IMR-90 (cell line): Measurements from ENCODE around the gene PIK3R4. TPM values are rescaled to one million over a fixed set of nuclear protein-coding genes. Genes with fewer than 3 reads are reported as not detected.

ENCODE experiments used
- ATAC-seq: fragments of 200-7000 bp; cut with Tn5 transposase; 2 replicates; pipeline ENCODE4 v1.9.1; 2020; ENCODE audit warnings: low read depth, mild to moderate bottlenecking, moderate library complexity
- BruUV-seq: library from RNA; stranded (reverse); fragments of 400-500 nt; replicated peaks from 2 replicates; lab custom pipeline; 2021; lab: Mats Ljungman, UMichigan
- CTCF ChIA-PET: fragments of 300-600 bp; formaldehyde crosslinking; extraction: SDS; loops from one replicate; lab custom pipeline; 2021; ENCODE audit warnings: antibody characterized with exemption; lab: Yijun Ruan, JAX
- POLR2A ChIA-PET: fragments of 300-600 bp; sonication (Branson Sonifier 250); formaldehyde crosslinking; loops from one replicate; lab custom pipeline; 2022; ENCODE audit warnings: antibody characterized with exemption; ENCODE audit not compliant: unreplicated experiment; lab: Charles Lee
- DNase-seq: peaks from one replicate; pipeline ENCODE4 v3.0.0; 2013
- H2AFZ ChIP-seq: replicated peaks from 2 replicates; pipeline ENCODE3; 2013; ENCODE audit warnings: low read length, mild to moderate bottlenecking; ENCODE audit not compliant: poor library complexity
- H2AK5ac ChIP-seq: 2 replicates; pipeline ENCODE4 v1.6.1; 2013; ENCODE audit warnings: low read depth, low read length, inconsistent platforms
- H2AK9ac ChIP-seq: replicated peaks from 2 replicates; pipeline ENCODE3; 2013; ENCODE audit warnings: mild to moderate bottlenecking, low read depth, low read length, moderate library complexity; ENCODE audit not compliant: poor library complexity
- H2BK120ac ChIP-seq: 2 replicates; pipeline ENCODE4 v1.6.1; 2013; ENCODE audit warnings: low read depth, low read length, inconsistent platforms
- H2BK15ac ChIP-seq: 3 replicates; pipeline ENCODE4 v1.6.1; 2013; ENCODE audit warnings: low read depth, low read length, inconsistent platforms
- H2BK20ac ChIP-seq: 2 replicates; pipeline ENCODE4 v1.6.1; 2013; ENCODE audit warnings: low read depth, mild to moderate bottlenecking, inconsistent platforms, low read length, moderate library complexity
- H2BK5ac ChIP-seq: 2 replicates; pipeline ENCODE4 v1.6.1; 2013; ENCODE audit warnings: mild to moderate bottlenecking, low read depth, low read length, inconsistent platforms; ENCODE audit not compliant: poor library complexity, severe bottlenecking
- H3K14ac ChIP-seq: replicated peaks from 2 replicates; pipeline ENCODE4 v1.6.1; 2013; ENCODE audit warnings: low read depth, low read length, inconsistent platforms
- H3K18ac ChIP-seq: 2 replicates; pipeline ENCODE4 v1.6.1; 2013; ENCODE audit warnings: low read depth, low read length, control low read depth
- H3K23ac ChIP-seq: 2 replicates; pipeline ENCODE4 v1.6.1; 2013; ENCODE audit warnings: low read depth, low read length, inconsistent platforms
- H3K27ac ChIP-seq: 2 replicates; pipeline ENCODE4 v1.5.1; 2013; ENCODE audit warnings: mild to moderate bottlenecking, control low read depth, low read length; ENCODE audit not compliant: insufficient read depth
- H3K27me3 ChIP-seq: 2 replicates; pipeline ENCODE4 v1.6.1; 2013; ENCODE audit warnings: low read length; ENCODE audit not compliant: control insufficient read depth, insufficient read depth
- H3K36me3 ChIP-seq: 2 replicates; pipeline ENCODE4 v1.6.1; 2013; ENCODE audit warnings: low read length, mixed read lengths; ENCODE audit not compliant: control insufficient read depth, insufficient read depth
- H3K4ac ChIP-seq: 2 replicates; pipeline ENCODE4 v1.6.1; 2013; ENCODE audit warnings: low read depth, low read length, inconsistent platforms
- H3K4me1 ChIP-seq: 2 replicates; pipeline ENCODE4 v1.6.1; 2013; ENCODE audit warnings: low read length, mixed read lengths; ENCODE audit not compliant: control insufficient read depth, insufficient read depth
- H3K4me2 ChIP-seq: 2 replicates; pipeline ENCODE4 v1.6.1; 2013; ENCODE audit warnings: low read depth, mild to moderate bottlenecking, control low read depth, low read length, moderate library complexity
- H3K4me3 ChIP-seq: 2 replicates; pipeline ENCODE4 v1.5.1; 2013; ENCODE audit warnings: low read depth, mild to moderate bottlenecking, control low read depth, low read length, moderate library complexity; ENCODE audit not compliant: insufficient read depth
- H3K56ac ChIP-seq: 2 replicates; pipeline ENCODE4 v1.6.1; 2013; ENCODE audit warnings: low read length, inconsistent platforms; ENCODE audit not compliant: insufficient read depth; ENCODE audit errors: extremely low read depth
- H3K79me1 ChIP-seq, 2 experiments: 2 replicates each; pipeline ENCODE4 v1.6.1; 2013; ENCODE audit warnings: low read length in 2 of 2, inconsistent platforms in 1 of 2, low read depth in 1 of 2
- H3K9ac ChIP-seq: 2 replicates; pipeline ENCODE4 v1.6.1; 2013; ENCODE audit warnings: low read depth, low read length, control low read depth
- H3K9me1 ChIP-seq: 2 replicates; pipeline ENCODE4 v1.6.1; 2013; ENCODE audit warnings: low read length, inconsistent platforms; ENCODE audit not compliant: insufficient read depth
- H3K9me3 ChIP-seq: 2 replicates; pipeline ENCODE4 v1.6.1; 2013; ENCODE audit warnings: low read length; ENCODE audit not compliant: control insufficient read depth, insufficient read depth
- H4K20me1 ChIP-seq: 2 replicates; pipeline ENCODE4 v1.6.1; 2013; ENCODE audit warnings: low read length, inconsistent platforms; ENCODE audit not compliant: insufficient read depth
- H4K5ac ChIP-seq: 2 replicates; pipeline ENCODE4 v1.6.1; 2013; ENCODE audit warnings: mild to moderate bottlenecking, low read depth, low read length, control low read depth
- H4K8ac ChIP-seq, 2 experiments: 2 replicates each; pipeline ENCODE4 v1.6.1; 2013; ENCODE audit warnings: low read depth in 2 of 2, low read length in 2 of 2, control low read depth in 1 of 2, inconsistent platforms in 1 of 2
- H4K91ac ChIP-seq: 2 replicates; pipeline ENCODE4 v1.6.1; 2013; ENCODE audit warnings: low read depth, low read length, inconsistent platforms; ENCODE audit not compliant: insufficient read depth
- BHLHE40 ChIP-seq: fragments of 150-350 bp; IDR thresholded peaks from 2 replicates; pipeline ENCODE4 v1.6.1; 2016; ENCODE audit warnings: mild to moderate bottlenecking, low read depth, low read length
- CEBPB ChIP-seq: IDR thresholded peaks from 2 replicates; pipeline ENCODE4 v1.6.1; 2012; ENCODE audit warnings: low read depth, low read length, improper control_type of control experiment
- CHD1 ChIP-seq: IDR thresholded peaks from 2 replicates; pipeline ENCODE4 v1.6.1; 2012; ENCODE audit warnings: low read depth, low read length, improper control_type of control experiment
- FOS ChIP-seq: fragments of 150-350 bp; IDR thresholded peaks from 2 replicates; pipeline ENCODE4 v1.6.1; 2016; ENCODE audit warnings: low read depth, low read length
- MAFK ChIP-seq: IDR thresholded peaks from 2 replicates; pipeline ENCODE4 v1.6.1; 2012; ENCODE audit warnings: low read depth, low read length, improper control_type of control experiment
- MXI1 ChIP-seq: IDR thresholded peaks from 2 replicates; pipeline ENCODE4 v1.6.1; 2012; ENCODE audit warnings: low read depth, mild to moderate bottlenecking, low read length, moderate library complexity, borderline replicate concordance
- NFE2L2 ChIP-seq: fragments of 150-350 bp; IDR thresholded peaks from 2 replicates; pipeline ENCODE4 v1.6.1; 2016; ENCODE audit warnings: low read depth, mild to moderate bottlenecking, low read length
- POLR2A ChIP-seq: IDR thresholded peaks from 2 replicates; pipeline ENCODE4 v1.6.1; 2012; ENCODE audit warnings: mild to moderate bottlenecking, low read depth, low read length
- RAD21 ChIP-seq: IDR thresholded peaks from 2 replicates; pipeline ENCODE4 v1.6.1; 2012; ENCODE audit warnings: low read length, improper control_type of control experiment
- RCOR1 ChIP-seq: IDR thresholded peaks from 2 replicates; pipeline ENCODE4 v1.6.1; 2012; ENCODE audit warnings: mild to moderate bottlenecking, low read length, improper control_type of control experiment; ENCODE audit not compliant: insufficient replicate concordance
- RFX5 ChIP-seq: IDR thresholded peaks from 2 replicates; pipeline ENCODE4 v1.8.0; 2012; ENCODE audit warnings: low read depth, mild to moderate bottlenecking, low read length, moderate library complexity
- SMC3 ChIP-seq: fragments of 150-350 bp; IDR thresholded peaks from 2 replicates; pipeline ENCODE4 v1.6.1; 2016; ENCODE audit warnings: low read depth, mild to moderate bottlenecking, antibody characterized with exemption, low read length, moderate library complexity
- WGBS, 2 experiments: methylation state at CpG; one replicate each; pipeline versions ENCODE4 v1.1.5 to v1.1.7; 2013; ENCODE audit warnings: missing lambda C conversion rate in 2 of 2; ENCODE audit not compliant: insufficient read length in 1 of 2; ENCODE audit errors: extremely low coverage in 2 of 2; 5-methylcytosine and 5-hydroxymethylcytosine counted together
- dilution Hi-C: fragments of 300-500 bp; cut with HindIII; formaldehyde crosslinking; loops from one replicate; pipeline ENCODE4 v1.14.3; 2018; ENCODE audit warnings: low sequenced_read_pairs; ENCODE audit not compliant: unreplicated experiment
- in situ Hi-C: fragments of 300-500 bp; cut with MboI; formaldehyde crosslinking; loops from 3 replicates; pipeline ENCODE4 v1.14.3; 2019; ENCODE audit warnings: low sequenced_read_pairs, inconsistent platforms, mixed read lengths
- intact Hi-C: fragments of 100-400 bp; cut with micrococcal nuclease; formaldehyde crosslinking; loops from 2 replicates; pipeline ENCODE4 v1.10.0; 2022
- polyA plus RNA-seq, 3 experiments: library from polyadenylated mRNA; depleted of rRNA; stranded (reverse); fragments of >200 nt; gene quantifications; 2 replicates each; pipeline ENCODE4 v1.2.3, GENCODE V29; 2012; ENCODE audit warnings: low replicate concordance in 1 of 3
- total RNA-seq: library from RNA; depleted of rRNA; stranded (reverse); fragments of >200 nt; gene quantifications from 2 replicates; pipeline ENCODE4 v1.2.3, GENCODE V29; 2012
- TF ChIP-seq, protein P1 (sequence below): conservative IDR thresholded peaks from 2 replicates; pipeline ENCODE4 v1.5.1; 2012; ENCODE audit warnings: mild to moderate bottlenecking, low read depth, low read length, improper control_type of control experiment
- TF ChIP-seq, protein P2 (sequence below): fragments of 150-350 bp; IDR thresholded peaks from 2 replicates; pipeline ENCODE4 v1.6.1; 2017; ENCODE audit warnings: mild to moderate bottlenecking, antibody characterized with exemption, low read length, low read depth
- TF ChIP-seq, protein P3 (sequence below): fragments of 150-350 bp; IDR thresholded peaks from 2 replicates; pipeline ENCODE4 v1.6.1; 2016; ENCODE audit warnings: low read depth, mild to moderate bottlenecking, low read length, moderate library complexity, borderline replicate concordance

Gene PIK3R4
- total and polyA plus RNA-seq, 2 of the 4 experiments (the other 2 are of a cell fraction), result 19.7 to 27.2 TPM

DNA sequence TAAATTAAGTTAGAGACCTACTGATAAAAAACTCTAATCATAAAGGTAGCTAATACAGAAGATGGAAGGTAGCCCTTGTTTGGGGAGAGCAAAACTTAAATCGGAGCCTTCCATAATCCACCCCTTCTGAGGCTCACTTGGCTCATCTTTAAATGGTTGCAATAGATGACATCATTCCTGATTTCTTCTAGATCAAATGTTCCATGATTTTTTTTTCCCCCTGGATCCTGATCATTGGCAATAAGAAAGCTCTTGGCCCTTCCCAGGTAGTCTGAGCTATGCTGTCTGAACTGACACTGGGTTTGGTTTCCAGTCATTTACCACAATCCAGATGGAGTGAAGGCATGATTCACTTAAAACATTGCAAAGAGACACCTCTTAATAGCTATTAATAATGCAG is 92.5 kb downstream of the PIK3R4 start:
- ATAC-seq, result no peak

More for the DNA sequence above, 92.5 kb downstream of the PIK3R4 start:
- Histone ChIP-seq H2AK9ac (no peak overlapping the region), H4K8ac (no peak overlapping the region), H2AFZ (no peak overlapping the region), H2AK5ac (no peak overlapping the region), H3K79me1 (no peaks in the 10 kb centered on the region), H3K9me3 (no peaks in the 10 kb centered on the region), H3K27me3 (no peaks in the 10 kb centered on the region), H4K91ac (no peak overlapping the region), H3K14ac (no peak overlapping the region), H3K36me3 (no peaks in the 10 kb centered on the region), H3K9me1 (no peaks in the 10 kb centered on the region), H3K4me3 (no peak overlapping the region), H3K4me2 (no peak overlapping the region), H3K4ac (no peak overlapping the region), H2BK15ac (no peak overlapping the region), H3K27ac (no peak overlapping the region), H2BK5ac (no peak overlapping the region), H2BK120ac (no peak overlapping the region), H3K9ac (no peak overlapping the region), H3K4me1 (no peaks in the 10 kb centered on the region), H4K5ac (no peak overlapping the region), H4K20me1 (no peaks in the 10 kb centered on the region; the same call in 1 of the 2 replicates), H3K23ac (no peak overlapping the region), H3K56ac (no peak overlapping the region), H3K18ac (no peak overlapping the region), H2BK20ac (no peak overlapping the region)
- dilution Hi-C loops, result no loop called here
- intact Hi-C loops, result no loop called here
- POLR2A ChIA-PET, result interaction anchor here (0.5 kb wide), 1 partner anchor 11 kb away, joined by 5 read pairs; no protein-coding TSS in a partner anchor
- TF ChIP-seq, protein P1, sequence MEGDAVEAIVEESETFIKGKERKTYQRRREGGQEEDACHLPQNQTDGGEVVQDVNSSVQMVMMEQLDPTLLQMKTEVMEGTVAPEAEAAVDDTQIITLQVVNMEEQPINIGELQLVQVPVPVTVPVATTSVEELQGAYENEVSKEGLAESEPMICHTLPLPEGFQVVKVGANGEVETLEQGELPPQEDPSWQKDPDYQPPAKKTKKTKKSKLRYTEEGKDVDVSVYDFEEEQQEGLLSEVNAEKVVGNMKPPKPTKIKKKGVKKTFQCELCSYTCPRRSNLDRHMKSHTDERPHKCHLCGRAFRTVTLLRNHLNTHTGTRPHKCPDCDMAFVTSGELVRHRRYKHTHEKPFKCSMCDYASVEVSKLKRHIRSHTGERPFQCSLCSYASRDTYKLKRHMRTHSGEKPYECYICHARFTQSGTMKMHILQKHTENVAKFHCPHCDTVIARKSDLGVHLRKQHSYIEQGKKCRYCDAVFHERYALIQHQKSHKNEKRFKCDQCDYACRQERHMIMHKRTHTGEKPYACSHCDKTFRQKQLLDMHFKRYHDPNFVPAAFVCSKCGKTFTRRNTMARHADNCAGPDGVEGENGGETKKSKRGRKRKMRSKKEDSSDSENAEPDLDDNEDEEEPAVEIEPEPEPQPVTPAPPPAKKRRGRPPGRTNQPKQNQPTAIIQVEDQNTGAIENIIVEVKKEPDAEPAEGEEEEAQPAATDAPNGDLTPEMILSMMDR, result no peak
- no peak for TF ChIP-seq NFE2L2
- TF ChIP-seq BHLHE40, result no peak
- no peak for TF ChIP-seq MAFK
- TF ChIP-seq FOS, result no peak
- no peak for TF ChIP-seq RFX5
- TF ChIP-seq POLR2A, result no peak
- TF ChIP-seq RCOR1, result no peak
- TF ChIP-seq SMC3, result no peak
- TF ChIP-seq MXI1, result no peak
- TF ChIP-seq, protein P2, sequence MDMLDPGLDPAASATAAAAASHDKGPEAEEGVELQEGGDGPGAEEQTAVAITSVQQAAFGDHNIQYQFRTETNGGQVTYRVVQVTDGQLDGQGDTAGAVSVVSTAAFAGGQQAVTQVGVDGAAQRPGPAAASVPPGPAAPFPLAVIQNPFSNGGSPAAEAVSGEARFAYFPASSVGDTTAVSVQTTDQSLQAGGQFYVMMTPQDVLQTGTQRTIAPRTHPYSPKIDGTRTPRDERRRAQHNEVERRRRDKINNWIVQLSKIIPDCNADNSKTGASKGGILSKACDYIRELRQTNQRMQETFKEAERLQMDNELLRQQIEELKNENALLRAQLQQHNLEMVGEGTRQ, result no peak
- no peak for TF ChIP-seq CEBPB
- TF ChIP-seq RAD21, result no peak
- no peak for TF ChIP-seq CHD1
- TF ChIP-seq, protein P3, sequence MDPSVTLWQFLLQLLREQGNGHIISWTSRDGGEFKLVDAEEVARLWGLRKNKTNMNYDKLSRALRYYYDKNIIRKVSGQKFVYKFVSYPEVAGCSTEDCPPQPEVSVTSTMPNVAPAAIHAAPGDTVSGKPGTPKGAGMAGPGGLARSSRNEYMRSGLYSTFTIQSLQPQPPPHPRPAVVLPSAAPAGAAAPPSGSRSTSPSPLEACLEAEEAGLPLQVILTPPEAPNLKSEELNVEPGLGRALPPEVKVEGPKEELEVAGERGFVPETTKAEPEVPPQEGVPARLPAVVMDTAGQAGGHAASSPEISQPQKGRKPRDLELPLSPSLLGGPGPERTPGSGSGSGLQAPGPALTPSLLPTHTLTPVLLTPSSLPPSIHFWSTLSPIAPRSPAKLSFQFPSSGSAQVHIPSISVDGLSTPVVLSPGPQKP, result no peak
- BruUV-seq, result no TSS peak
- in situ Hi-C loops, result no loop called here
- no peak for DNase-seq
- CTCF ChIA-PET, result no interaction called here
- WGBS, 2 experiments, result no CpG with 5 or more reads among the region's 1 CpG
